OCI-M2 (cell line): ENCODE measurements around the gene SST.
"Not testable (repeated sequence)": the region's sequence is repeated elsewhere in the genome, so short reads cannot be mapped to it uniquely, and the experiment has no call there.

Source experiments
- DNase-seq: peaks from one replicate; lab custom pipeline; 2025; ENCODE audit not compliant: unreplicated experiment; lab: John Stamatoyannopoulos, UW

SST gene

GRCh38 chr3:187684880-187685279, 14.7 kb upstream of the SST start:
- no peak for DNase-seq

- DNase-seq = no peak
These were observed 14.2 kb upstream of the SST start for GRCh38 chr3:187684444-187684843.

GRCh38 chr3:187681756-187682155, 11.6 kb upstream of the SST start:
- DNase-seq = not testable (repeated sequence)

- DNase-seq = peak; percentile 1
These were observed 9.6 kb upstream of the SST start for GRCh38 chr3:187679638-187680396.

GRCh38 chr3:187678726-187679268, 8.6 kb upstream of the SST start:
- peak; percentile 3 for DNase-seq

- DNase-seq = peak; percentile 1
These were observed 7.4 kb upstream of the SST start for GRCh38 chr3:187677604-187678003.

- no peak for DNase-seq
These were observed 2.8 kb upstream of the SST start for GRCh38 chr3:187673012-187673411.

- no peak for DNase-seq
These were observed 2.7 kb downstream of the SST start for GRCh38 chr3:187667526-187667925.

- no peak for DNase-seq
These were observed 4.3 kb downstream of the SST start for GRCh38 chr3:187665764-187666402.

GRCh38 chr3:187665010-187665409, 5.2 kb downstream of the SST start:
- no peak for DNase-seq

- no peak for DNase-seq
These were observed 7.3 kb downstream of the SST start for GRCh38 chr3:187662848-187663409.

- no peak for DNase-seq
These were observed 8.9 kb downstream of the SST start for GRCh38 chr3:187661267-187661666.

- no peak for DNase-seq
These were observed 18.9 kb downstream of the SST start for GRCh38 chr3:187651282-187651681.

- no peak for DNase-seq
These were observed 22.0 kb downstream of the SST start for GRCh38 chr3:187648177-187648576.

GRCh38 chr3:187646906-187647660, 23.1 kb downstream of the SST start:
- no peak for DNase-seq

- not testable (repeated sequence) for DNase-seq
These were observed 24.8 kb downstream of the SST start for GRCh38 chr3:187645379-187645778.

- no peak for DNase-seq
These were observed 27.3 kb downstream of the SST start for GRCh38 chr3:187642861-187643260.

- DNase-seq = no peak
These were observed 28.7 kb downstream of the SST start for GRCh38 chr3:187641320-187642016.

GRCh38 chr3:187640569-187641059, 29.6 kb downstream of the SST start:
- no peak for DNase-seq

- DNase-seq = no peak
These were observed 30.1 kb downstream of the SST start for GRCh38 chr3:187639927-187640568.
